Posterior vena cava (tissue), 2 donors: ENCODE results near the gene OTUD5. TPM values are rescaled to one million over a fixed set of nuclear protein-coding genes. Genes with fewer than 3 reads are reported as not detected.
A peak's percentile ranks its signal among the peaks of the same experiment; 100 is the strongest.

Source experiments
- DNase-seq: peaks from one replicate; pipeline ENCODE4 v3.0.0-alpha.2; 2020; ENCODE audit warnings: low spot score
- intact Hi-C, 2 donors: fragments of 100-400 bp; cut with DNase I; formaldehyde crosslinking; loops; one replicate each; pipeline versions ENCODE4 v1.14.1 to v1.14.2; 2022 to 2023
- total RNA-seq, 2 donors: library from RNA; stranded (reverse); fragmentation: NEBNext Ultra II Directional; extraction: Animal tissue kit (Norgen Biotek cat#: 25700); gene quantifications; one replicate each; pipeline ENCODE4 v1.2.1, GENCODE V29; 2021
- donor health status: DM: yes; HTN: yes; CAD: no.
- donor health status: DM: yes; HTN: yes; CAD: no.

OTUD5 gene
- total RNA-seq, 2 donors from 2014 or later: 36.0 to 36.9 TPM

GRCh38 chrX:48918301-48918642, 39.1 kb downstream of the OTUD5 start:
- no peak for DNase-seq
- intact Hi-C loops: loop anchor here in 1 of 2 donors (10.0 kb wide), 1 partner anchor 57 kb away; the partner anchor contains the start of gene KCND1

GRCh38 chrX:48917139-48918001, 40.0 kb downstream of the OTUD5 start:
- DNase-seq: peak; percentile 96
- intact Hi-C loops: loop anchor here in 1 of 2 donors (10.0 kb wide), 1 partner anchor 57 kb away; the partner anchor contains the start of gene KCND1

- intact Hi-C loops: loop anchor here in 1 of 2 donors (10.0 kb wide), 1 partner anchor 60 kb away; the partner anchor contains the start of gene KCND1
- DNase-seq: no peak
Measured at GRCh38 chrX:48914593-48915493, 42.6 kb downstream of the OTUD5 start.

DNA sequence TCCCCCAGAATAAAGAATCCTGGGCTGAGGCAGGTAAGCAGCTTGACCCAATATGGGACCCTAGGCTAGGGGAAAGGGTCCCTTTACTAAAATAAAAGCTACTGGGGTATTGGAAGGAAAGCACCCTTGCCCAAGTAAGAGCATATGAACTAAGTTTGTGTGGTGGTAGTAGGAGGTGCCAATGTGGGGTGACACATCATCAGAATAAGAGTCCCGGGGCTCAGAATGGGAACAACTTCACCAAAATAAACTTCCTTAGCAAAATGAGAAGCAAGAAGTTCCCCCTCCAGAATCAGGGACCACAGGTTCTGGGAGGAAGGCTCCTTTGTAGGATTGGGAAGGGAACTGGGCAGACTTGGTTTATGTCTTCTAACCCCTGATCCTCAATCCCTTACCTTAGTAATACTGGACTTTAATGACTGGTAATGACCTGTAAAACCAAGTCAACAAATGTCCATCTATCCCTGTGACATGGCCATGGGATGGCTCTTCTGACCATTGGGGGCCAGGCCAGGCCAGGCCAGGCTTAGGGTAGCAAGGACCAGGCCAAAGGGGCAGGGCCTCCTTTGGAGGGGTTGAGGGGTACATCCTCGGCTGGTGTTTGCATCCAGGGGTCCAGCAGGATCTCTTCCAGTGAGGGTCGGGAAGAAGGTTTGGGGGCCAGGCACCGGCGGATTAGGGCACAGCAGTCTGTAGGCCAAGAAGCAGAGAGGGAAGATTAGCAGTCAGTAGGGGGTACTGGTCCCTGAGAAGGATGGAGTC, 43.6 kb downstream of the OTUD5 start:
- intact Hi-C loops: loop anchor here in 1 of 2 donors (10.0 kb wide), 1 partner anchor 61 kb away; the partner anchor contains the start of gene KCND1

DNA sequence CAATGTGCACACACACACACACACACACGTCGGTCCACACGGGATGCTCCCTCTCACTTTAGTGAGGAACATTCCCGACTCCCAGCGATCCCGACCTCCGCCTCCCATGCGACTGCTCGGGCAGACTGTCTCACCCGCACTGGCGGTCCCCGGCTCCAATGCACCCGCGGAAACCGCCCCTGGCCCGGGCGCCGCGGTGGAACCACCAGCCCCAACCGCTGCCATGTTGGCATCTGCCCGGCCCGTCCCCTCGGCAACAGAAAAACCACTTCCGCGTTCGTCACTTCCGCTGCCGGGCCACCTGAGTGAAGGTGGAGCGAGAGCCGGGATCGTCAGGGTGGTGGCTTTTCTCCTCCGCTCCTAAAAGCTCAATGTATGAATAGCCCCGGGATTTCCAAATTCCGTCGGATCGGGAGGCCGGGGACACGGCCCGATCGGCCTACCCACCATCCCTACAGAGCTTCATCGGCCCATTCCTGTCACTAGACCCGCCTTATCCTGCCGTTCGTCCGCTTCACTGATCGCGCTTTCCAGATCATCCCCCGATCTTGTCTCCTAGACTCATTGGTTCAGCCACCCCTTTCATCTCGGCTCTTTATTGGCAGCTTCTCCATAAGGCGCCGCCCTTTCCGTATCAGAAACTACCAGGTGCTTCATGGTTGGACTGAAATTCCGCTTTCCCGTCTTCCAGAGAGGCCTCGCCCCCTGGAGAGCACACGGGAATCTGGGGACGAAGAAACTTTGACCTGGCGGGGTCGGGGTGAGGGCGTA, 45.8 kb downstream of the OTUD5 start, which contains the start of gene SLC35A2:
Gene SLC35A2 (minus strand): TSS at position 235 of the 771 bp plus-strand sequence. CDS start 10 bp downstream, at position 225.
- peak; percentile 93 for DNase-seq
- intact Hi-C loops: loop anchor here in 1 of 2 donors (10.0 kb wide), 1 partner anchor 63 kb away; the partner anchor contains the start of gene KCND1

More for the DNA sequence above, 43.6 kb downstream of the OTUD5 start:
- DNase-seq: no peak

DNA sequence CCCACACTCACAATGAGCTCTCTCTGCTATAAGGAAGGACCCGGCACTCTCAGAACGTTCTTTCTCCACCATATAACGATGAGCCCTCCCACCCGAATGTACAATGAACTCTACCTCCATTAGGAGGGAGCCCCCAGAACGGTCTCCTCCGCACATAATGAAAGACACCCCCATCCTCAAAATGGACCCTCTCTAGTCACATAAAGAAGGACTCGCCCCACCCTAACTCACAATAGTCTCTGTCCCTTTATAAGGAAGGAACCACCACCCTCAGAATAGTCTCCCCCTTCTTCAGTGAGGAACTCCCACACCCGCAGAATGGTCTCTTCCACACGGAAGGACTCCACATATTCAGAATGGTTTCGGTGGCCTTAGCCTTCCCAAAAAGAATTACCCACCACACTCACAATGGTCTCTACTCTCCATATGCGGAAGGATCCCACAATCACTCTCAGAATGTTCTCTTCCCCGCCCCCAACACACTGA, 46.4 kb downstream of the OTUD5 start:
- intact Hi-C loops: loop anchor here in 1 of 2 donors (10.0 kb wide), 1 partner anchor 64 kb away; the partner anchor contains the start of gene KCND1
- no peak for DNase-seq

DNA sequence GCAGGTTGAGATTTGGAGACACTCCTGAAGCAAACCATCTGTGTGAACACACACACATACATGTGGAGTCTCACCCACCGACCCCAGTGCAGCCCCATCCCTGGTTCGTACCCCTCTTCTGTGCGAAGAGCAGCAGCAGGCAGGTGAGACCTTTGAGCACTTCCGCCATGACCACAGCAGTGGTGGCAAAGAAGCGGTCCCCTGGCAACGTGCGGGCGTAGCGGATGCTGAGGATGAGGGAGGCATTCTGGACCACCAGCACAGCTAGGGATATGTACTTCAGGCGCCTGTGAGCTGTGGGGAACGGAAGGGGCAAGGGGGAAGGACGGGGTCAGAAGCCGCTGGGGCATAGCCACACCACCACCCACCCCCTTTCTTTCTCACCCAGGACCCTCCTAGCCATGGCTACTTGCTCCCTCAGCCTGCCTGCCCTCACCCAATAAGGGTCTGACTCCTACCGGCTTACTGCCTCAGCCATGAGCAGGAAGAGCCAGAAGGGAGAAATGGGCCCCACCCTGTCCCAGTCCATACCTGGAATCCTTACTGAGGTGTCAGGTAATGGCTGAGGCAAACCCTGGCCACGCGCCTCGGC, 47.6 kb downstream of the OTUD5 start:
- intact Hi-C loops: loop anchor here in 1 of 2 donors (10.0 kb wide), 1 partner anchor 65 kb away; the partner anchor contains the start of gene KCND1

GRCh38 chrX:48908600-48908999, 48.8 kb downstream of the OTUD5 start:
- intact Hi-C loops: no loop called here
- DNase-seq: no peak

More for the DNA sequence above, 47.6 kb downstream of the OTUD5 start:
- no peak for DNase-seq

- no peak for DNase-seq
- intact Hi-C loops: no loop called here
Measured at GRCh38 chrX:48905090-48905790, 52.2 kb downstream of the OTUD5 start.

DNA sequence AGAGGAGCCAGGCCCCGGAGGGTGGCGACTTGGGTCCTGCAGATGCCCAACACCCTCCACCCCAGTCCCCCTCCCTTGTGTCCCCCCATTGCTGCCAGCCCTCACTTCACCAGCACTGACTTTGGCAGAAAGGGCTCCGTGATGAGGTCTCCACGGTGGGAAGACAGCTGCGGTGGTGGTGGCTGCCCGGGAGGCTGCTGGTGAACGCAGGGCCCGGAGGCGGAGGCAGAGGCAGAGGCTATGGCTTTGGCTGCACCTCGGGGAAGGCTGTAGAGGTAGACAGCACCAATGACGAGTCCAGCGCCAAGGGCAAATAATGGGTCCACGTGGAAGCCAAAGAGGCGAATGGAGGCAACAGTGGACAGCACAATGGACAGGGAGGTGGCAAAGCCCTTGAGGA, 52.8 kb downstream of the OTUD5 start:
- intact Hi-C loops: no loop called here
- no peak for DNase-seq

DNA sequence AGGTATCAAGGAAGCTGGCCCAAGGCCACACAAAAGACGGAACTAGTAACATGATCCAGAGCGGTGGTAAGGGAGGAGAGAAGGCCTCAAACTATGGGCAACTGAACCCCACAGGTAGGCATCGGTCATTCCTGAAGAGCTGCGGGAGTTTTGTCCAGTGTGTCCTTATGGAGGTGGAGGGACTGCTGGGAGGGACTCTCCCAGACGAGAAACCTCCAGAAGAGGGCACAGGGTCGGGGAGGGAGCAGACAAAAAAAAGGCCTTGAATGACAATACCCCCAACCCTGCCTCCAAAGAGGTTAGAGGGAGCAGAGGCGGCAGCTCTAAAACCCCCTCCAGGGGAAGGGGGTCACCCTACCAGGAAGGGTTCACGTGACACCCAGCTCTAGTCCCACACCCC, 53.2 kb downstream of the OTUD5 start:
- intact Hi-C loops: no loop called here
- no peak for DNase-seq

DNA sequence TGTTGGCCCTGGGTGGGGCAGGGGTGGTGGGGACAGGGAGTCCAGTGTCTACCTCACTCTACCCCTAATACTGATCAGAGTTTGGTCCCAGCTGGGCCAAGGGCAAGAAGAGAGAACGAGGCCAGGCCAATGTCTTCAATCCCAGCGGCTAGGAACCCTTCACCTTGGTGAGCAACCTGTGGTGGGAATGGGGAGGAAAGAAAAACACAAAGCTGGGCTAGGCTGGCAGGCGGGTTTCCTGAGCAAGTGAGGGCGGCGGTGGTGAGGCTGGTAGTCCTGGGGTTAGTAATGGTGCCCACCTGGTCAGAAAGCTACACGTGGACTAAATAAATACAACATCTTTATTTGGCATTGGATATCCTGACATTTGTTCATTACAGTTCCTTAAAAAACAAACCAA, 54.1 kb downstream of the OTUD5 start:
- intact Hi-C loops: no loop called here
- no peak for DNase-seq

DNA sequence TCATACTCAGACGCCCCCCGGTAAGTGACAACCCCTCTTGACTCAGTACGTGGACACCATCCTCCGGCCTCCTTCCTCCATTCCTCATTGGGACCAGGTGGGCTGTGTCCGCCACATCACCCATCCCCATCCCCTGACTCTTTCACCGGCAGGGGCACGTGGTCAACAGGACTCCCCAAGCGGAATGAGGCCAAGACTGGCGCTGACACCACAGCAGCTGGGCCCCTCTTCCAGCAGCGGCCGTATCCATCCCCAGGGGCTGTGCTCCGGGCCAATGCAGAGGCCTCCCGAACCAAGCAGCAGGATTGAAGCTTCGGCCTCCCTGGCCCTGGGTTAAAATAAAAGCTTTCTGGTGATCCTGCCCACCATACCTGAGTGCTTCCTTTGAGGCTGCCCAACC, 54.6 kb downstream of the OTUD5 start:
- DNase-seq: no peak
- intact Hi-C loops: no loop called here

GRCh38 chrX:48902135-48902534, 55.3 kb downstream of the OTUD5 start:
- intact Hi-C loops: no loop called here
- DNase-seq: no peak

DNA sequence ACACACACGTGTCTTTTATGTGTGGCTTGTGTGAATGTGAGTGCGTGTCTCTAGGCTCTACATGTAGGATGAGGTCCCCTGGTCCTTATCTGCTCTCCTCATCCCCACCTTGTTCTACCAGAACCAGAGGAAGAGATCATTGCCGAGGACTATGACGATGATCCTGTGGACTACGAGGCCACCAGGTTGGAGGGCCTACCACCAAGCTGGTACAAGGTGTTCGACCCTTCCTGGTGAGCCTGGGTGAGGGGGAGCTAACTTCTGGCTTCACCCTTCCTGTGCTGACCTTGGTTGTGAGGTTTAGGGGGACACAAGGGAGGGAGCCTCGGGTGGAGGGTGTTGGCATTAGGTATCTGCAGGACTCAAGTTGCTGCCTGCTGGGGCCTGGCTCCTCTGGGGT, 56.3 kb downstream of the OTUD5 start:
- DNase-seq: no peak
- intact Hi-C loops: no loop called here

GRCh38 chrX:48899078-48899410, 58.4 kb downstream of the OTUD5 start:
- intact Hi-C loops: no loop called here
- DNase-seq: no peak
